ENCODE measurements around the gene GPR87.

The GPR87 gene

GRCh38 chr3:151316267-151316991, at the start of gene GPR87:
GPR87 (minus strand) TSS chr3:151316820; CDS start chr3:151300100, 16,720 bp downstream.
- peak; percentile 24 for DNase-seq (ENCODE audit: low read depth, low spot score)

GRCh38 chr3:151362751-151363174, 46.1 kb upstream of the GPR87 start:
- no peak for DNase-seq (ENCODE audit: low read depth, low spot score)

GRCh38 chr3:151357463-151357850, 40.8 kb upstream of the GPR87 start:
- DNase-seq (ENCODE audit: low read depth, low spot score), result peak; percentile 39

GRCh38 chr3:151356794-151357462, 40.3 kb upstream of the GPR87 start:
- peak; percentile 33 for DNase-seq (ENCODE audit: low read depth, low spot score)

- no peak for DNase-seq (ENCODE audit: low read depth, low spot score)
These were observed 35.0 kb upstream of the GPR87 start for GRCh38 chr3:151351648-151352047.

- DNase-seq (ENCODE audit: low read depth, low spot score), result no peak
These were observed 34.6 kb upstream of the GPR87 start for GRCh38 chr3:151351219-151351618.

GRCh38 chr3:151350656-151351055, 34.0 kb upstream of the GPR87 start:
- DNase-seq (ENCODE audit: low read depth, low spot score), result no peak

- DNase-seq (ENCODE audit: low read depth, low spot score), result no peak
These were observed 30.8 kb upstream of the GPR87 start for GRCh38 chr3:151347432-151347831.

GRCh38 chr3:151346292-151346691, 29.7 kb upstream of the GPR87 start:
- no peak for DNase-seq (ENCODE audit: low read depth, low spot score)

GRCh38 chr3:151345859-151346258, 29.2 kb upstream of the GPR87 start:
- DNase-seq (ENCODE audit: low read depth, low spot score), result peak; percentile 62

GRCh38 chr3:151331696-151332095, 15.1 kb upstream of the GPR87 start:
- DNase-seq (ENCODE audit: low read depth, low spot score), result no peak

- DNase-seq (ENCODE audit: low read depth, low spot score), result no peak
These were observed 14.3 kb upstream of the GPR87 start for GRCh38 chr3:151330899-151331298.

GRCh38 chr3:151330379-151330778, 13.8 kb upstream of the GPR87 start:
- DNase-seq (ENCODE audit: low read depth, low spot score), result no peak

- DNase-seq (ENCODE audit: low read depth, low spot score), result no peak
These were observed 12.7 kb upstream of the GPR87 start, which contains the start of gene P2RY13 for GRCh38 chr3:151329363-151329762. P2RY13 (minus strand) TSS chr3:151329549; CDS start chr3:151329528, 21 bp downstream.

- DNase-seq (ENCODE audit: low read depth, low spot score), result no peak
These were observed 11.8 kb upstream of the GPR87 start for GRCh38 chr3:151328298-151328995.

GRCh38 chr3:151327571-151328198, 11.1 kb upstream of the GPR87 start:
- DNase-seq (ENCODE audit: low read depth, low spot score), result peak; percentile 23

GRCh38 chr3:151322511-151322910, 5.9 kb upstream of the GPR87 start:
- no peak for DNase-seq (ENCODE audit: low read depth, low spot score)

GRCh38 chr3:151321526-151321925, 4.9 kb upstream of the GPR87 start:
- no peak for DNase-seq (ENCODE audit: low read depth, low spot score)

GRCh38 chr3:151320131-151320530, 3.5 kb upstream of the GPR87 start:
- DNase-seq (ENCODE audit: low read depth, low spot score), result no peak

GRCh38 chr3:151319628-151320027, 3.0 kb upstream of the GPR87 start:
- DNase-seq (ENCODE audit: low read depth, low spot score), result no peak

GRCh38 chr3:151318991-151319390, 2.4 kb upstream of the GPR87 start:
- DNase-seq (ENCODE audit: low read depth, low spot score), result no peak

GRCh38 chr3:151318313-151318712, 1.7 kb upstream of the GPR87 start:
- no peak for DNase-seq (ENCODE audit: low read depth, low spot score)

Measured in astrocyte of the hippocampus (primary cell).